Panc1 (cell line): ENCODE data around the gene SYT2. TPM values are rescaled to one million over a fixed set of nuclear protein-coding genes. Genes with fewer than 3 reads are reported as not detected.

Source experiments
- ATAC-seq: fragments of 200-7000 bp; cut with Tn5 transposase; 2 replicates; pipeline ENCODE4 v1.9.1; 2020; ENCODE audit warnings: mild to moderate bottlenecking, moderate library complexity
- BruUV-seq: library from RNA; stranded (reverse); fragments of 400-500 nt; replicated peaks from 2 replicates; lab custom pipeline; 2021; lab: Mats Ljungman, UMichigan
- CTCF ChIA-PET: fragments of 300-600 bp; sonication (Branson Sonifier 250); formaldehyde crosslinking; loops from one replicate; lab custom pipeline; 2022; ENCODE audit warnings: antibody characterized with exemption; lab: Charles Lee
- POLR2A ChIA-PET: fragments of 300-600 bp; sonication (Branson Sonifier 250); formaldehyde crosslinking; loops from one replicate; lab custom pipeline; 2022; ENCODE audit warnings: antibody characterized with exemption; lab: Charles Lee
- DNase-seq: peaks from one replicate; pipeline ENCODE4 v3.0.0-alpha.2; 2010; ENCODE audit warnings: low read depth, low spot score
- H3K27ac ChIP-seq: 2 replicates; pipeline ENCODE4 v1.5.1; 2011; ENCODE audit warnings: mild to moderate bottlenecking, low read length, inconsistent platforms
- H3K27me3 ChIP-seq: fragments of 200-500 bp; sonication (Bioruptor generic); 2 replicates; pipeline ENCODE4 v1.6.0; 2014; ENCODE audit warnings: low read length, inconsistent platforms; ENCODE audit not compliant: control insufficient read depth, insufficient read depth
- H3K36me3 ChIP-seq: fragments of 200-500 bp; sonication (Bioruptor generic); 2 replicates; pipeline ENCODE4 v1.5.1; 2014; ENCODE audit warnings: inconsistent platforms, mild to moderate bottlenecking, low read length, moderate library complexity; ENCODE audit not compliant: control insufficient read depth, insufficient read depth
- H3K4me1 ChIP-seq: 2 replicates; pipeline ENCODE4 v1.5.1; 2011; ENCODE audit warnings: inconsistent platforms, mild to moderate bottlenecking, low read length, moderate library complexity; ENCODE audit not compliant: control insufficient read depth, insufficient read depth
- H3K4me3 ChIP-seq, 2 experiments: 2 replicates each; pipeline ENCODE4 v1.5.1; 2011 to 2012; ENCODE audit warnings: low read depth in 2 of 2, low read length in 2 of 2, mild to moderate bottlenecking in 2 of 2, inconsistent platforms in 1 of 2, moderate library complexity in 1 of 2
- H3K9me3 ChIP-seq: fragments of 200-500 bp; sonication (Bioruptor generic); 2 replicates; pipeline ENCODE4 v1.5.1; 2014; ENCODE audit warnings: low read depth, mild to moderate bottlenecking, inconsistent platforms, low read length, moderate library complexity; ENCODE audit not compliant: control insufficient read depth, insufficient read depth
- CTCF ChIP-seq: fragments of 450-650 bp; IDR thresholded peaks from 2 replicates; pipeline ENCODE4 v1.5.1; 2017; ENCODE audit warnings: mild to moderate bottlenecking
- POLR2AphosphoS5 ChIP-seq: IDR thresholded peaks from 2 replicates; pipeline ENCODE4 v1.6.1; 2012; ENCODE audit warnings: mild to moderate bottlenecking, low read depth, low read length, moderate library complexity
- REST ChIP-seq, 2 experiments: IDR thresholded peaks; 2 replicates each; pipeline ENCODE4 v1.6.1; 2011 to 2012; ENCODE audit warnings: low read depth in 2 of 2, control low read depth in 1 of 2, low read length in 1 of 2, mild to moderate bottlenecking in 1 of 2, moderate library complexity in 1 of 2; ENCODE audit not compliant: insufficient read depth in 1 of 2
- SIN3A ChIP-seq: IDR thresholded peaks from 2 replicates; pipeline ENCODE4 v1.6.1; 2012; ENCODE audit warnings: low read depth, mild to moderate bottlenecking, low read length, moderate library complexity, borderline replicate concordance; ENCODE audit not compliant: insufficient read depth
- TCF7L2 ChIP-seq: IDR thresholded peaks from 2 replicates; pipeline ENCODE4 v1.6.1; 2011; ENCODE audit warnings: mild to moderate bottlenecking, low read depth, low read length, inconsistent platforms
- in situ Hi-C: cut with HindIII; loops from 2 replicates; pipeline ENCODE4 v1.10.0; 2016; ENCODE audit warnings: low sequenced_read_pairs, low pct_unique_long_range_greater_than_20kb
- intact Hi-C: fragments of 100-400 bp; cut with micrococcal nuclease; formaldehyde crosslinking; loops from one replicate; pipeline ENCODE4 v1.10.0; 2022; ENCODE audit not compliant: unreplicated experiment
- total RNA-seq: library from RNA; stranded (reverse); gene quantifications from one replicate; pipeline ENCODE4 v1.2.1, GENCODE V29; 2021; ENCODE audit not compliant: unreplicated experiment

The SYT2 gene
- total RNA-seq, 1 experiment from 2014 or later = 0.03 TPM

GRCh38 chr1:202689493-202690342 lies 20.5 kb downstream of the SYT2 start:
- intact Hi-C loops = no loop called here
- ChIA-PET CTCF (no interaction called here), POLR2A (no interaction called here)
- Histone ChIP-seq H3K9me3 (no peaks in the 10 kb centered on the region), H3K27ac (no peak overlapping the region), H3K4me1 (no peaks in the 10 kb centered on the region), H3K36me3 (no peaks in the 10 kb centered on the region), H3K27me3 (peaks cover 22% of the 10 kb centered on the region), H3K4me3 (no peak overlapping the region)
- ATAC-seq = no peak
- no peak for DNase-seq
- BruUV-seq = no TSS peak
- in situ Hi-C loops = no loop called here
- TF ChIP-seq SIN3A (no peak), REST (IDR thresholded peaks at IDR 0.05; ENCODE audit: insufficient read depth in 1 of 2, low read depth in 2 of 2, low read length in 1 of 2) (peak; percentile 51 to 59; a peak in 2 of 4 replicates)

- intact Hi-C loops = no loop called here
- in situ Hi-C loops = no loop called here
- TF ChIP-seq POLR2AphosphoS5 (no peak), TCF7L2 (no peak), CTCF (no peak), SIN3A (no peak), REST (IDR thresholded peaks at IDR 0.05; ENCODE audit: insufficient read depth in 1 of 2, low read depth in 2 of 2, low read length in 1 of 2) (no peak)
- Histone ChIP-seq H3K4me1 (no peaks in the 10 kb centered on the region), H3K36me3 (no peaks in the 10 kb centered on the region), H3K27ac (no peak overlapping the region), H3K4me3 (no peak overlapping the region), H3K27me3 (peaks cover 22% of the 10 kb centered on the region), H3K9me3 (no peaks in the 10 kb centered on the region)
- POLR2A ChIA-PET = no interaction called here
- no TSS peak for BruUV-seq
- no peak for DNase-seq
- CTCF ChIA-PET = no interaction called here
- no peak for ATAC-seq
Measured at GRCh38 chr1:202689082-202689481, 21.2 kb downstream of the SYT2 start.
